H1 (cell line): ENCODE results near the gene SKIDA1. TPM values are rescaled to one million over a fixed set of nuclear protein-coding genes. Genes with fewer than 3 reads are reported as not detected.
A peak's percentile ranks its signal among the peaks of the same experiment; 100 is the strongest.

ENCODE experiments used
- CTCF ChIA-PET: fragments of 300-600 bp; sonication (Branson Sonifier 250); formaldehyde crosslinking; loops from one replicate; lab custom pipeline; 2021; ENCODE audit not compliant: partially characterized antibody; lab: Charles Lee
- POLR2A ChIA-PET: fragments of 300-600 bp; sonication (Branson Sonifier 250); formaldehyde crosslinking; loops from one replicate; lab custom pipeline; 2021; ENCODE audit warnings: inconsistent platforms; ENCODE audit not compliant: partially characterized antibody; lab: Charles Lee
- DNase-seq, 2 experiments: peaks; one replicate each; pipeline versions ENCODE4 v3.0.0 to v3.0.0-alpha.2; 2010 to 2022; ENCODE audit warnings: low spot score in 2 of 2, low read depth in 1 of 2, mixed read lengths in 1 of 2
- FAIRE-seq: peaks from 2 replicates; lab custom pipeline; 2011; peaks lifted over from hg19 to GRCh38; lab: Jason Lieb, UNC
- H2AFZ ChIP-seq: 2 replicates; pipeline ENCODE4 v1.8.1; 2012; ENCODE audit warnings: low read length, inconsistent platforms
- H2AK5ac ChIP-seq: 2 replicates; pipeline ENCODE4 v1.6.1; 2013; ENCODE audit warnings: low read depth, low read length
- H2BK120ac ChIP-seq: replicated peaks from 2 replicates; pipeline ENCODE3; 2013; ENCODE audit warnings: low read depth, low read length, inconsistent platforms
- H2BK12ac ChIP-seq: 2 replicates; pipeline ENCODE4 v1.6.1; 2013; ENCODE audit warnings: low read depth, low read length
- H2BK15ac ChIP-seq: 2 replicates; pipeline ENCODE4 v1.6.1; 2013; ENCODE audit warnings: low read length
- H2BK20ac ChIP-seq: 2 replicates; pipeline ENCODE4 v1.6.1; 2013; ENCODE audit warnings: low read length
- H2BK5ac ChIP-seq: 2 replicates; pipeline ENCODE4 v1.6.1; 2013; ENCODE audit warnings: low read depth, low read length
- H3K14ac ChIP-seq: 2 replicates; pipeline ENCODE4 v1.6.1; 2013; ENCODE audit warnings: inconsistent platforms; ENCODE audit not compliant: insufficient read length
- H3K18ac ChIP-seq: 2 replicates; pipeline ENCODE4 v1.6.1; 2013; ENCODE audit warnings: low read length; ENCODE audit errors: extremely low read depth
- H3K23ac ChIP-seq: 2 replicates; pipeline ENCODE4 v1.6.1; 2013; ENCODE audit warnings: inconsistent platforms; ENCODE audit not compliant: insufficient read length
- H3K23me2 ChIP-seq: 2 replicates; pipeline ENCODE4 v1.6.1; 2013; ENCODE audit warnings: low read depth, low read length
- H3K27ac ChIP-seq: 2 replicates; pipeline ENCODE4 v1.6.1; 2011; ENCODE audit warnings: low read depth, low read length, inconsistent platforms
- H3K27me3 ChIP-seq, 4 experiments: replicated peaks in 1 of 4; 1 replicate in 1 of 4; 2 replicates in 3 of 4; pipeline versions ENCODE4 v1.6.1 to v1.8.1; 2011 to 2013; ENCODE audit warnings: low read length in 3 of 4, mild to moderate bottlenecking in 3 of 4, inconsistent platforms in 2 of 4, mixed read lengths in 2 of 4, moderate library complexity in 1 of 4; ENCODE audit not compliant: control insufficient read depth in 3 of 4, insufficient read depth in 3 of 4; ENCODE audit errors: extremely low read depth in 1 of 4
- H3K36me3 ChIP-seq, 4 experiments: 2 replicates each; pipeline versions ENCODE4 v1.6.1 to v1.8.1; 2011 to 2013; ENCODE audit warnings: mild to moderate bottlenecking in 4 of 4, low read length in 3 of 4, moderate library complexity in 2 of 4, control low read depth in 1 of 4, inconsistent platforms in 1 of 4; ENCODE audit not compliant: insufficient read depth in 4 of 4, control insufficient read depth in 2 of 4
- H3K4ac ChIP-seq: replicated peaks from 2 replicates; pipeline ENCODE3; 2013; ENCODE audit warnings: low read length, low read depth, mixed read lengths, inconsistent platforms; ENCODE audit not compliant: insufficient read length
- H3K4me1 ChIP-seq, 4 experiments: replicated peaks in 1 of 4; 1 replicate in 1 of 4; 2 replicates in 3 of 4; pipeline versions ENCODE4 v1.6.1 to v1.8.1; 2011 to 2013; ENCODE audit warnings: low read length in 3 of 4, inconsistent platforms in 2 of 4, mixed read lengths in 1 of 4; ENCODE audit not compliant: insufficient read depth in 4 of 4, control insufficient read depth in 3 of 4
- H3K4me2 ChIP-seq, 2 experiments: 2 replicates each; pipeline versions ENCODE4 v1.6.1 to v1.8.1; 2011 to 2013; ENCODE audit warnings: low read depth in 2 of 2, low read length in 2 of 2, control low read depth in 1 of 2, inconsistent platforms in 1 of 2, mild to moderate bottlenecking in 1 of 2; ENCODE audit not compliant: insufficient read depth in 1 of 2
- H3K4me3 ChIP-seq, 4 experiments: fragments of 200-600, 300-600 bp in 1 of 4; sonication (generic), shearing (Covaris generic), sonication (Bioruptor Twin) in 1 of 4; 2 replicates each; pipeline versions ENCODE4 v1.5.1 to v1.8.1; 2011 to 2016; ENCODE audit warnings: low read length in 4 of 4, low read depth in 3 of 4, control low read depth in 2 of 4, inconsistent platforms in 2 of 4, mild to moderate bottlenecking in 2 of 4, mixed read lengths in 1 of 4, moderate library complexity in 1 of 4; ENCODE audit not compliant: insufficient read depth in 2 of 4; ENCODE audit errors: extremely low read depth in 1 of 4
- H3K56ac ChIP-seq: replicated peaks from 2 replicates; pipeline ENCODE3; 2013; ENCODE audit warnings: low read depth, mild to moderate bottlenecking, mixed read lengths, low read length, inconsistent platforms; ENCODE audit not compliant: insufficient read length
- H3K79me1 ChIP-seq: 2 replicates; pipeline ENCODE4 v1.6.1; 2013; ENCODE audit warnings: low read depth, low read length, control low read depth
- H3K79me2 ChIP-seq, 2 experiments: 2 replicates each; pipeline versions ENCODE4 v1.6.1 to v1.8.1; 2012 to 2013; ENCODE audit warnings: low read length in 2 of 2, mild to moderate bottlenecking in 2 of 2, inconsistent platforms in 1 of 2; ENCODE audit not compliant: insufficient read depth in 2 of 2, control insufficient read depth in 1 of 2
- H3K9ac ChIP-seq, 4 experiments: replicated peaks in 1 of 4; 1 replicate in 1 of 4; 2 replicates in 3 of 4; pipeline versions ENCODE4 v1.6.1 to v1.8.1; 2011 to 2013; ENCODE audit warnings: low read depth in 3 of 4, low read length in 3 of 4, control low read depth in 2 of 4, mild to moderate bottlenecking in 2 of 4, moderate library complexity in 2 of 4, inconsistent platforms in 1 of 4; ENCODE audit errors: extremely low read depth in 1 of 4
- H3K9me3 ChIP-seq, 2 experiments: 2 replicates each; pipeline versions ENCODE4 v1.6.1 to v1.8.1; 2012 to 2013; ENCODE audit warnings: mild to moderate bottlenecking in 2 of 2, moderate library complexity in 2 of 2, control low read depth in 1 of 2, inconsistent platforms in 1 of 2, low read depth in 1 of 2, low read length in 1 of 2, mixed read lengths in 1 of 2; ENCODE audit not compliant: insufficient read depth in 2 of 2
- H4K20me1 ChIP-seq, 2 experiments: replicated peaks in 1 of 2; 2 replicates each; pipeline versions ENCODE3 to v1.8.1; 2011 to 2013; ENCODE audit warnings: inconsistent platforms in 2 of 2, low read length in 2 of 2, mild to moderate bottlenecking in 1 of 2; ENCODE audit not compliant: insufficient read depth in 2 of 2, control insufficient read depth in 1 of 2
- H4K5ac ChIP-seq: 2 replicates; pipeline ENCODE4 v1.6.1; 2013; ENCODE audit warnings: low read length, low read depth, mixed read lengths, inconsistent platforms; ENCODE audit not compliant: insufficient read length
- H4K8ac ChIP-seq: 2 replicates; pipeline ENCODE4 v1.8.0; 2013; ENCODE audit warnings: mild to moderate bottlenecking, moderate library complexity, low read length, inconsistent platforms; ENCODE audit not compliant: insufficient read depth; ENCODE audit errors: extremely low read depth
- H4K91ac ChIP-seq: replicated peaks from 2 replicates; pipeline ENCODE3; 2013; ENCODE audit warnings: low read length, mixed read lengths, inconsistent platforms; ENCODE audit not compliant: insufficient read length
- EGR1 ChIP-seq: IDR thresholded peaks from 2 replicates; pipeline ENCODE4 v1.6.1; 2011; ENCODE audit warnings: low read depth, low read length, borderline replicate concordance
- MAX ChIP-seq: IDR thresholded peaks from 2 replicates; pipeline ENCODE4 v1.6.1; 2012; ENCODE audit warnings: inconsistent platforms
- RBBP5 ChIP-seq: IDR thresholded peaks from 2 replicates; pipeline ENCODE4 v1.7.1; 2012; ENCODE audit warnings: low read depth, mild to moderate bottlenecking, inconsistent platforms, low read length, moderate library complexity, borderline replicate concordance
- RFX5 ChIP-seq: IDR thresholded peaks from 2 replicates; pipeline ENCODE4 v1.6.1; 2011; ENCODE audit warnings: low read depth, low read length, improper control_type of control experiment, borderline replicate concordance
- SIN3A ChIP-seq, 2 experiments: IDR thresholded peaks in 1 of 2; conservative IDR thresholded peaks in 1 of 2; 2 replicates each; pipeline ENCODE4 v1.6.1; 2011 to 2012; ENCODE audit warnings: low read length in 2 of 2, improper control_type of control experiment in 1 of 2, low read depth in 1 of 2, mild to moderate bottlenecking in 1 of 2
- SIX5 ChIP-seq: IDR thresholded peaks from 2 replicates; pipeline ENCODE4 v1.6.1; 2011; ENCODE audit warnings: mild to moderate bottlenecking, low read depth, low read length
- TBP ChIP-seq: IDR thresholded peaks from 2 replicates; pipeline ENCODE4 v1.6.1; 2011; ENCODE audit warnings: low read depth, low read length, improper control_type of control experiment
- TEAD4 ChIP-seq: IDR thresholded peaks from 2 replicates; pipeline ENCODE4 v1.6.1; 2012; ENCODE audit warnings: low read depth, low read length, inconsistent platforms, mixed read lengths
- YY1 ChIP-seq: IDR thresholded peaks from 2 replicates; pipeline ENCODE4 v1.6.1; 2011; ENCODE audit warnings: low read depth, mild to moderate bottlenecking, low read length
- ZNF274 ChIP-seq: IDR thresholded peaks from 2 replicates; pipeline ENCODE4 v1.7.0; 2012; ENCODE audit warnings: low read length, borderline replicate concordance; ENCODE audit errors: extremely low read depth
- WGBS, 2 experiments: shearing (Covaris generic) in 1 of 2; methylation state at CpG; one replicate each; pipeline versions ENCODE4 v1.1.6 to v1.1.7; 2013 to 2015; ENCODE audit warnings: low lambda C conversion rate in 2 of 2, mixed read lengths in 2 of 2, inconsistent platforms in 1 of 2, low coverage in 1 of 2, missing lambda C conversion rate in 1 of 2; ENCODE audit not compliant: insufficient replicate concordance in 2 of 2, insufficient coverage in 1 of 2, insufficient read length in 1 of 2; ENCODE audit errors: extremely low coverage in 1 of 2, missing lambda C conversion rate in 1 of 2; 5-methylcytosine and 5-hydroxymethylcytosine counted together
- polyA plus RNA-seq, 7 experiments: library from polyadenylated mRNA; depleted of rRNA in 3 of 7; stranded (reverse) in 5 of 7; unstranded in 2 of 7; fragments of >200 nt in 5 of 7; fragments of 200-250 nt in 2 of 7; gene quantifications; 1 replicate in 5 of 7; 2 replicates in 1 of 7; 4 replicates in 1 of 7; pipeline versions ENCODE4 v1.2.1 to v1.2.3, GENCODE V29; 2011 to 2013; ENCODE audit warnings: missing spikeins in 2 of 7, mixed read lengths in 2 of 7
- total RNA-seq: library from RNA; stranded (reverse); fragmentation: NEBNext Ultra II Directional; extraction: Animal tissue kit (Norgen Biotek cat#: 25700); gene quantifications from 2 replicates; pipeline ENCODE4 v1.2.1, GENCODE V29; 2021

Gene SKIDA1
- total and polyA plus RNA-seq, 2 of the 8 experiments (the other 6 are each of a cell fraction or from before 2014, with no cell fraction given) = 1.5 to 8.0 TPM

GRCh38 chr10:21509341-21510240 is 15.9 kb downstream of the SKIDA1 start:
- peaks cover 0 to 33% of the 10 kb centered on the region in 2 experiments; a peak in 2 of 4 replicates for H3K79me2 ChIP-seq
- CTCF ChIA-PET = interaction anchor here (1.0 to 4.3 kb wide), 6 partner anchors 10 to 248 kb away, joined by 3 to 36 read pairs (median 11); no protein-coding TSS in a partner anchor
- peak overlapping the region; percentile 94 for H2BK12ac ChIP-seq
- peaks cover 0 to 5% (median 5%) of the 10 kb centered on the region in 4 experiments; a peak in 3 of 7 replicates for H3K27me3 ChIP-seq
- peak overlapping the region; percentile 65 for H2AK5ac ChIP-seq
- peak overlapping the region; percentile 89 for H2BK120ac ChIP-seq
- H3K23me2 ChIP-seq = peaks cover 25% of the 10 kb centered on the region
- H3K56ac ChIP-seq = peak overlapping the region; percentile 89
- H3K9me3 ChIP-seq = no peaks in the 10 kb centered on the region
- peak overlapping the region; percentile 99 for H4K8ac ChIP-seq
- H3K14ac ChIP-seq = peak overlapping the region; percentile 31
- no peak overlapping the region for H2AFZ ChIP-seq
- H3K27ac ChIP-seq = peak overlapping the region; percentile 94
- H2BK20ac ChIP-seq = no peak overlapping the region
- H3K18ac ChIP-seq = peak overlapping the region; percentile 98
- H3K23ac ChIP-seq = peak overlapping the region; percentile 12
- peak overlapping the region; percentile 82 to 100 for H3K4me2 ChIP-seq
- H2BK5ac ChIP-seq = peak overlapping the region; percentile 96
- peak overlapping the region; percentile 52 to 69 (median 56) for H3K4me3 ChIP-seq
- peak overlapping the region; percentile 96 for H3K4ac ChIP-seq
- peak overlapping the region; percentile 19; the same call in 1 of the 2 replicates for H2BK15ac ChIP-seq
- no peaks in the 10 kb centered on the region for H3K79me1 ChIP-seq
- peak overlapping the region; percentile 95 for H4K5ac ChIP-seq
- no peaks in the 10 kb centered on the region for H3K36me3 ChIP-seq
- 3% methylated on average over 48 of the region's 58 CpGs; no CpG with 5 or more reads in 1 of the 2 experiments for WGBS, 2 experiments
- POLR2A ChIA-PET = interaction anchor here (0.7 to 12.2 kb wide), 19 partner anchors 11 to 248 kb away, joined by 3 to 352 read pairs (median 4); partner anchors contain the start of genes MLLT10 and SKIDA1
- H3K4me1 ChIP-seq = peaks cover 16 to 56% (median 31%) of the 10 kb centered on the region in 4 experiments; a peak in 6 of 7 replicates
- DNase-seq (peak in 1 of 2 experiments; percentile 75), FAIRE-seq (peak; percentile 24)
- H4K91ac ChIP-seq = peak overlapping the region; percentile 100
- no peaks in the 10 kb centered on the region for H4K20me1 ChIP-seq
- peak overlapping the region; percentile 54 to 91 (median 84) for H3K9ac ChIP-seq
- TF ChIP-seq SIX5 (no peak), RFX5 (no peak), EGR1 (0 out of 2 replicates have a peak, but pooled peaks have one; percentile 35), MAX (peak; percentile 2; the same call in 1 of the 2 replicates), TEAD4 (0 out of 2 replicates have a peak, but pooled peaks have one; percentile 16), TBP (peak; percentile 51; the same call in 1 of the 2 replicates), RBBP5 (peak; percentile 95; the same call in 1 of the 2 replicates), ZNF274 (no peak), YY1 (peak; percentile 87), SIN3A (conservative IDR thresholded peaks at IDR 0.05 in 1 of 2, IDR thresholded peaks at IDR 0.05 in 1 of 2; ENCODE audit: low read depth in 1 of 2, low read length in 2 of 2) (0 out of 4 replicates have a peak, but pooled peaks have one; percentile 21 to 24)
